Neuron (in vitro differentiated cells): ENCODE data around the gene GTF2H4.
"Not testable (repeated sequence)": the region's sequence is repeated elsewhere in the genome, so short reads cannot be mapped to it uniquely, and the experiment has no call there.

ENCODE experiments used
- H2AFZ ChIP-seq: one replicate; pipeline ENCODE4 v1.6.1; 2013; ENCODE audit warnings: low read depth, mild to moderate bottlenecking, inconsistent platforms, low read length, moderate library complexity
- H3K27me3 ChIP-seq: one replicate; pipeline ENCODE4 v1.6.1; 2013; ENCODE audit warnings: low read length; ENCODE audit not compliant: insufficient read depth
- H3K36me3 ChIP-seq: one replicate; pipeline ENCODE4 v1.6.1; 2013; ENCODE audit warnings: low read length; ENCODE audit not compliant: insufficient read depth
- H3K4me1 ChIP-seq: one replicate; pipeline ENCODE4 v1.6.1; 2013; ENCODE audit warnings: low read length; ENCODE audit not compliant: insufficient read depth
- H3K4me3 ChIP-seq: 2 replicates; pipeline ENCODE4 v1.5.1; 2013; ENCODE audit warnings: mild to moderate bottlenecking, low read length, moderate library complexity
- H3K9me3 ChIP-seq: one replicate; pipeline ENCODE4 v1.6.1; 2013; ENCODE audit warnings: low read length

GTF2H4 gene

GRCh38 chr6:30912746-30913520 is 4.9 kb downstream of the GTF2H4 start:
- Histone ChIP-seq H2AFZ (no peak overlapping the region), H3K4me1 (peaks cover 25% of the 10 kb centered on the region), H3K9me3 (no peaks in the 10 kb centered on the region), H3K27me3 (no peaks in the 10 kb centered on the region), H3K4me3 (no peak overlapping the region), H3K36me3 (peaks cover 36% of the 10 kb centered on the region)

- H3K27me3 ChIP-seq = no peaks in the 10 kb centered on the region
- no peak overlapping the region for H2AFZ ChIP-seq
- H3K4me3 ChIP-seq = no peak overlapping the region
- H3K4me1 ChIP-seq = peaks cover 22% of the 10 kb centered on the region
- H3K36me3 ChIP-seq = peaks cover 42% of the 10 kb centered on the region
- H3K9me3 ChIP-seq = no peaks in the 10 kb centered on the region
Measured at GRCh38 chr6:30913721-30914075, 5.7 kb downstream of the GTF2H4 start.

GRCh38 chr6:30914076-30914853 is 6.3 kb downstream of the GTF2H4 start, which contains the start of gene VARS2:
Gene VARS2, plus strand, starts transcription at chr6:30914238. Its CDS starts 599 bp downstream, at chr6:30914837.
- H3K4me1 ChIP-seq = peaks cover 16% of the 10 kb centered on the region
- H3K27me3 ChIP-seq = no peaks in the 10 kb centered on the region
- peaks cover 46% of the 10 kb centered on the region for H3K36me3 ChIP-seq
- no peak within 1 kb of the TSS for H2AFZ ChIP-seq
- H3K4me3 ChIP-seq = peak within 1 kb of the TSS; percentile 46
- H3K9me3 ChIP-seq = no peaks in the 10 kb centered on the region

- peak overlapping the region; percentile 46 for H3K4me3 ChIP-seq
- no peaks in the 10 kb centered on the region for H3K27me3 ChIP-seq
- no peaks in the 10 kb centered on the region for H3K9me3 ChIP-seq
- peaks cover 15% of the 10 kb centered on the region for H3K4me1 ChIP-seq
- no peak overlapping the region for H2AFZ ChIP-seq
- peaks cover 49% of the 10 kb centered on the region for H3K36me3 ChIP-seq
Measured at GRCh38 chr6:30914854-30915590, 7.0 kb downstream of the GTF2H4 start.

GRCh38 chr6:30915591-30915946 is 7.6 kb downstream of the GTF2H4 start:
- Histone ChIP-seq H3K4me3 (no peak overlapping the region), H3K9me3 (no peaks in the 10 kb centered on the region), H3K4me1 (peaks cover 15% of the 10 kb centered on the region), H3K36me3 (peaks cover 53% of the 10 kb centered on the region), H2AFZ (no peak overlapping the region), H3K27me3 (no peaks in the 10 kb centered on the region)

- peaks cover 53% of the 10 kb centered on the region for H3K36me3 ChIP-seq
- H3K27me3 ChIP-seq = no peaks in the 10 kb centered on the region
- no peaks in the 10 kb centered on the region for H3K9me3 ChIP-seq
- no peak overlapping the region for H3K4me3 ChIP-seq
- H3K4me1 ChIP-seq = peaks cover 15% of the 10 kb centered on the region
- H2AFZ ChIP-seq = no peak overlapping the region
Measured at GRCh38 chr6:30917041-30917440, 9.0 kb downstream of the GTF2H4 start.

- peaks cover 54% of the 10 kb centered on the region for H3K36me3 ChIP-seq
- no peaks in the 10 kb centered on the region for H3K27me3 ChIP-seq
- H3K9me3 ChIP-seq = no peaks in the 10 kb centered on the region
- H2AFZ ChIP-seq = no peak overlapping the region
- peaks cover 15% of the 10 kb centered on the region for H3K4me1 ChIP-seq
- no peak overlapping the region for H3K4me3 ChIP-seq
Measured at GRCh38 chr6:30917487-30917886, 9.5 kb downstream of the GTF2H4 start.

GRCh38 chr6:30918670-30919069 is 10.7 kb downstream of the GTF2H4 start:
- peaks cover 65% of the 10 kb centered on the region for H3K36me3 ChIP-seq
- H2AFZ ChIP-seq = no peak overlapping the region
- H3K4me1 ChIP-seq = peaks cover 15% of the 10 kb centered on the region
- H3K27me3 ChIP-seq = no peaks in the 10 kb centered on the region
- no peak overlapping the region for H3K4me3 ChIP-seq
- H3K9me3 ChIP-seq = no peaks in the 10 kb centered on the region

- H3K4me3 ChIP-seq = no peak overlapping the region
- no peaks in the 10 kb centered on the region for H3K4me1 ChIP-seq
- H2AFZ ChIP-seq = no peak overlapping the region
- H3K27me3 ChIP-seq = no peaks in the 10 kb centered on the region
- peaks cover 86% of the 10 kb centered on the region for H3K36me3 ChIP-seq
- peaks cover 2% of the 10 kb centered on the region for H3K9me3 ChIP-seq
Measured at GRCh38 chr6:30922447-30922852, 14.4 kb downstream of the GTF2H4 start.

- not testable (repeated sequence) for H3K4me1 ChIP-seq, H2AFZ ChIP-seq, H3K27me3 ChIP-seq, H3K9me3 ChIP-seq, H3K4me3 ChIP-seq
- H3K36me3 ChIP-seq = peaks cover 76% of the 10 kb centered on the region
Measured at GRCh38 chr6:30924040-30924627, 16.1 kb downstream of the GTF2H4 start.

GRCh38 chr6:30926644-30927043 is 18.6 kb downstream of the GTF2H4 start:
- peaks cover 53% of the 10 kb centered on the region for H3K36me3 ChIP-seq
- no peaks in the 10 kb centered on the region for H3K27me3 ChIP-seq
- H2AFZ ChIP-seq = no peak overlapping the region
- no peak overlapping the region for H3K4me3 ChIP-seq
- no peaks in the 10 kb centered on the region for H3K4me1 ChIP-seq
- peaks cover 10% of the 10 kb centered on the region for H3K9me3 ChIP-seq

GRCh38 chr6:30927080-30927479 is 19.1 kb downstream of the GTF2H4 start:
- not testable (repeated sequence) for H3K9me3 ChIP-seq, H3K4me1 ChIP-seq, H3K27me3 ChIP-seq, H2AFZ ChIP-seq, H3K4me3 ChIP-seq
- peaks cover 49% of the 10 kb centered on the region for H3K36me3 ChIP-seq

GRCh38 chr6:30928677-30929076 is 20.7 kb downstream of the GTF2H4 start:
- no peaks in the 10 kb centered on the region for H3K4me1 ChIP-seq
- no peak overlapping the region for H2AFZ ChIP-seq
- no peak overlapping the region for H3K4me3 ChIP-seq
- H3K27me3 ChIP-seq = peaks cover 4% of the 10 kb centered on the region
- H3K9me3 ChIP-seq = peaks cover 10% of the 10 kb centered on the region
- peaks cover 33% of the 10 kb centered on the region for H3K36me3 ChIP-seq
